Nephron progenitor cell (in vitro differentiated cells): Measurements from ENCODE around the gene TAOK1.
"Not testable (repeated sequence)": the region's sequence is repeated elsewhere in the genome, so short reads cannot be mapped to it uniquely, and the experiment has no call there.

Experiments
- DNase-seq: peaks from one replicate; pipeline ENCODE4 v3.0.0; 2021
- H3K27ac Mint-ChIP-seq: 2 replicates; pipeline ENCODE4 v1.8.0; 2021; ENCODE audit warnings: mild to moderate bottlenecking, moderate library complexity, mixed read lengths
- H3K27me3 Mint-ChIP-seq: 2 replicates; pipeline ENCODE4 v1.8.0; 2021; ENCODE audit warnings: mild to moderate bottlenecking, low read depth, mixed read lengths; ENCODE audit not compliant: poor library complexity
- H3K36me3 Mint-ChIP-seq: 2 replicates; pipeline ENCODE4 v1.8.0; 2021; ENCODE audit warnings: low read depth, mixed read lengths
- H3K4me1 Mint-ChIP-seq: 2 replicates; pipeline ENCODE4 v1.8.0; 2021; ENCODE audit warnings: mixed read lengths
- H3K4me3 Mint-ChIP-seq: 2 replicates; pipeline ENCODE4 v1.8.0; 2021; ENCODE audit warnings: mild to moderate bottlenecking, moderate library complexity, mixed read lengths
- H3K9me3 Mint-ChIP-seq: 2 replicates; pipeline ENCODE4 v1.8.0; 2021; ENCODE audit warnings: mild to moderate bottlenecking, moderate library complexity, mixed read lengths
- CTCF ChIP-seq: fragments of 200-600 bp; sonication (generic); IDR thresholded peaks from 2 replicates; pipeline ENCODE4 v1.5.0; 2021; ENCODE audit warnings: antibody characterized with exemption

The TAOK1 gene

GRCh38 chr17:29557085-29557738 is 167.0 kb downstream of the TAOK1 start:
- Mint-ChIP-seq H3K27me3 (peaks cover 40% of the 10 kb centered on the region), H3K4me1 (peaks cover 18% of the 10 kb centered on the region), H3K9me3 (no peaks in the 10 kb centered on the region), H3K27ac (no peak overlapping the region), H3K36me3 (no peaks in the 10 kb centered on the region), H3K4me3 (no peak overlapping the region)
- TF ChIP-seq CTCF: no peak
- DNase-seq: no peak

GRCh38 chr17:29557739-29558116 is 167.6 kb downstream of the TAOK1 start:
- H3K36me3 Mint-ChIP-seq: no peaks in the 10 kb centered on the region
- no peak for DNase-seq
- no peak for TF ChIP-seq CTCF
- no peaks in the 10 kb centered on the region for H3K9me3 Mint-ChIP-seq
- H3K4me1 Mint-ChIP-seq: peaks cover 23% of the 10 kb centered on the region
- H3K27me3 Mint-ChIP-seq: peaks cover 45% of the 10 kb centered on the region
- no peak overlapping the region for H3K4me3 Mint-ChIP-seq
- no peak overlapping the region for H3K27ac Mint-ChIP-seq

- not testable (repeated sequence) for H3K27ac Mint-ChIP-seq, H3K4me3 Mint-ChIP-seq, H3K9me3 Mint-ChIP-seq, DNase-seq, H3K36me3 Mint-ChIP-seq
- peaks cover 49% of the 10 kb centered on the region for H3K27me3 Mint-ChIP-seq
- peaks cover 23% of the 10 kb centered on the region for H3K4me1 Mint-ChIP-seq
Observed at GRCh38 chr17:29558139-29558538, 168.0 kb downstream of the TAOK1 start.

- no peak for TF ChIP-seq CTCF
- DNase-seq: no peak
- H3K4me1 Mint-ChIP-seq: peaks cover 23% of the 10 kb centered on the region
- H3K27ac Mint-ChIP-seq: no peak overlapping the region
- H3K9me3 Mint-ChIP-seq: no peaks in the 10 kb centered on the region
- H3K4me3 Mint-ChIP-seq: no peak overlapping the region
- H3K36me3 Mint-ChIP-seq: no peaks in the 10 kb centered on the region
- peaks cover 59% of the 10 kb centered on the region for H3K27me3 Mint-ChIP-seq
Observed at GRCh38 chr17:29559640-29560039, 169.5 kb downstream of the TAOK1 start.

DNA sequence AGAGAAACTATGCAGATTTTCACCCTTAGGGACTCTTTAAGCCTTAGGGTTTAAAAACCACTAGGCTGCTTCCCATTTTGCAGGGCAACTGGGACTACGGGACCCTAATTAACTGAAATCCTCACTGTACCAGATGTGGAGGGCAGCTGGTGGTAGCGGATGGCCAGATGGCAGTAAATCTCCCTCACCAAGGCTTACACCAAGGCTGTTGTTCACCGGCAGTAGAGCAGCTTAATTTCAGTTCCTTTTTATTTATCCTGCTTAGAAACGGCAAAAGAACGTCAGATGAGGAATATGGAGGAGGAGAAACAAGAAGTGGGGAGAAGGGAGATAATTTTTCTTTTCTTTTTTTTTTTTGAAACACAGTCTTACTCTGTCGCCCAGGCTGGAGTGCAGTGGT is 170.2 kb downstream of the TAOK1 start:
- Mint-ChIP-seq H3K4me1 (peaks cover 23% of the 10 kb centered on the region), H3K9me3 (no peaks in the 10 kb centered on the region), H3K36me3 (no peaks in the 10 kb centered on the region), H3K27ac (no peak overlapping the region), H3K27me3 (peaks cover 65% of the 10 kb centered on the region), H3K4me3 (no peak overlapping the region)
- no peak for TF ChIP-seq CTCF
- DNase-seq: no peak

DNA sequence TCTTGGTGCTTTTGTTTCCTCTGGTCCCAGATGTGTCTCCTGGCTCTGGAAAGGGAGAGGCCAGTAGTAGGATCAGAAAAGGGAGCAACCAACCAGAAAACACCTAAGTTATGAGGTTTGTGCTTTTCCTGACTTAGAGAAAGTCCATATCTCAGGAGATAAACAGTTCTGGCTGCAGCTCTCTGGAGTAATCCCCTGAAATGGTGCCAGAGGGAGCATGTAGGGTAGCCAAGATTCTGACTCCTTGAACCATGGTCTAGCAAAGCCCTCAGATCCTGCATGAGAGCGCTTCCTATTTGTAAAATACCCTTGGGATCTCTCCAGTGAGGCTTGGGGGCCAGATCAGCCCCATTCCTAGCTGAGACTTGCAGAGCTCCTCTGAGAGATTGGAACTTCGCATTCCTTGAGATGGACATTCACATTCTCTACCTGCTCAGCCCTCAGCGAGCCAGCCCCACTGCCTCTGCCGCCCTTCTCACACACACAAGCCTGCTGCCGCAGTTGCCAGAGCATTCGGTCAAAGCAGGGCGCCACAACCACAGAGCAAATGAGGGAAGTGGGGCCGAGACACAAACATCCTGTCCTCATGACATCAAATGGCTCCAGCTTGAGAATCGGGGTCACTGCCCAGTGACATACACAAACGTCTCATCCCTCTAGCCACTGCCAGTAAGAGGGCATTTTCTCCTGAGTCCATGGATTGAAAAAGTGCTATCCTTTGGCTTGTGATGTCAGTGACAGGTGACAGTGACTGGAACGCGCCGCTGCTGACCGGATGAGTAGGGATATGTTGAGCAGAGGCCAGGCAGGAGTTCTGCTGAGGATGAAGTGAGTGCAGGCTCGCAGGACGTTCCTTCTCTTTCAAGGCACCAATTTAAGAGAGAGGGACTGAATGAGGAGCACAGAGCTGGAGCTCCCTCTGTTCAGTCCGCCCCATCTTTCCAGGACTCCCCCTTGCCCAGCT is 171.7 kb downstream of the TAOK1 start:
- H3K27ac Mint-ChIP-seq: no peak overlapping the region
- peaks cover 29% of the 10 kb centered on the region for H3K4me1 Mint-ChIP-seq
- DNase-seq: peak; percentile 3
- TF ChIP-seq CTCF: no peak
- H3K4me3 Mint-ChIP-seq: no peak overlapping the region
- peaks cover 71% of the 10 kb centered on the region for H3K27me3 Mint-ChIP-seq
- no peaks in the 10 kb centered on the region for H3K36me3 Mint-ChIP-seq
- H3K9me3 Mint-ChIP-seq: no peaks in the 10 kb centered on the region
